ENCODE results near the gene U2AF1L4.
"Not testable (repeated sequence)": the region's sequence is repeated elsewhere in the genome, so short reads cannot be mapped to it uniquely, and the experiment has no call there.

- not testable (repeated sequence) for TF ChIP-seq CTCF (IDR thresholded peaks at IDR 0.05; ENCODE audit: low read depth, low read length); EZH2phosphoT487 (IDR thresholded peaks at IDR 0.05; ENCODE audit: low read depth)
Measured at GRCh38 chr19:35772362-35772761, 27.1 kb upstream of the U2AF1L4 start.

Measured in OCI-LY3 (cell line).